Measurements from ENCODE around the gene TFF1.

The TFF1 gene

GRCh38 chr21:42317826-42318746 is 48.2 kb downstream of the TFF1 start:
- no peak for DNase-seq (ENCODE audit: low read depth in 2 of 2)

GRCh38 chr21:42317341-42317741 is 49.0 kb downstream of the TFF1 start:
- no peak for DNase-seq (ENCODE audit: low read depth in 2 of 2)

DNA sequence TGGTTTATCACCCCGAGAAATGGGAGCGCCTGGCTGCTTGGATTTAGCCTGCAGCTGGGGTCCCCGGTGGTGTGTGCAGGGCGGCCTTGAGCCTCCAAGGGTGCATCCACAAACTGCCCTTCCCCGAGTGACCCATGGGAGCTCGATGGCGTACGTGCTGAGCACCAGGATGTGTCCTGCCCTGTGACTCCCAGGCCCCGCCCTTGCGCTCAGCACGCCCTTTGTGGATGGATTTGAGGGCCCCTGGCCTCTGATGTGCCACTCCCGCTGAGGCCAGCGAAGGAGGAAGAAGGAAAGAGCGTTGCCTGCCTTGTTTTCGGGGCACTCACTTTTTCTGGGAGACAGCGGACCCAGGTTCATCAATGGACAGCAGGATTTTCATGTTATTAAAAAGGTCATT is 49.4 kb downstream of the TFF1 start:
- no peak for DNase-seq (ENCODE audit: low read depth in 2 of 2)

- no peak for DNase-seq (ENCODE audit: low read depth in 2 of 2)
These were observed 50.9 kb downstream of the TFF1 start, which contains the start of gene TFF3 for GRCh38 chr21:42315296-42315891. TSS of gene TFF3 (minus strand) at chr21:42315409. CDS start at chr21:42315374, 35 bp downstream.

DNA sequence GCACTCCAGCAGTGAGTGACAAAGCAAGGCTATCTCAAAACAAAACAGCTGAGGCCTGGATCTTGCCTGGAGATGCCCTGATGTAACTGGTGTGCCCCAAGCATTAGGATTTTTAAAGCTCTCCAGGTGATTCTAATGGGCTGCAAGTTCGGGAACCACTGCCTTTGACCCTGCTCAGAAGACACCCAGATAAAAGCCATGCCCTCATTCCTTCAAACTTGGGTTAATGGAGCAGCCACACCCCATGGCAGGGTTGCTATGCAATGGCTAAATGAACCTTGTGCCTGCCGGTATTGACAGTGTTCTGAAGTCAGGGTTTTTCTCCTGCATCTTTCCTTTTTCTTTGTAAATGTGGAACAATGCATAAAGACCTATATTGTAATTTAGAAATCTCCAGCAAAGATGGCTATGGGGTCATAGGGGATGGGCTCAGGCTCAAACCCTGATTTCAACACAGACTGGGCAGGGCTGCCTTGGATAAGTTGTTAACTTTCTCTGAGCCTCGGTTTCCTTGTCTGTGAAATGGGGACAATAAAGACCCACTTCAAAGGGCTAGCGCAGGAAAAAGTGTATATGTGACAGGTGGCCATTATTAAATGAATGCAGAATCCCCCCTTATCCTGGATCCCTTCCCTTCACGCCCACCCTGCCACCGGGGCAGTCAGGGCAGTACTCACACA is 51.6 kb downstream of the TFF1 start:
- no peak for DNase-seq (ENCODE audit: low read depth in 2 of 2)

DNA sequence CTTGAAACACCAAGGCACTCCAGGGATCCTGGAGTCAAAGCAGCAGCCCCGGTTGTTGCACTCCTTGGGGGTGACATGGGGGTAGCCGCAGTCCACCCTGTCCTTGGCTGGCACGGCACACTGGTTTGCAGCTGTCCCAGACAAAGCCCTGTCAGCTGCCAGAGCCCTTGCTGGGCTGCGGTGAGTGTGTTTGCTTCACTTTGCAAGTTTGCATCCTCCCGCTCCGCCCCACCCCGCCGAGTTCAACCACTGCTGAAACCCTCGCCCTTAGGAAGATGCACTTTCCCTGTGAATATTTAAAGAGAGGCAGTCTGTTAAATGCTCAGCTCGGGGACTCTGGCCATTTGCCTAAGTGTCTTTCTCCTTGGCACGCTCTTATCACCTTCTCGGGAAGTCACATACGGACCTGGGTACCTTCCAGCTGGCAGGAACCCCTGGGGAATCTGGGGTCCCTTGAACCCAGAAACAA is 52.8 kb downstream of the TFF1 start:
- DNase-seq (ENCODE audit: low read depth in 2 of 2) = no peak

DNA sequence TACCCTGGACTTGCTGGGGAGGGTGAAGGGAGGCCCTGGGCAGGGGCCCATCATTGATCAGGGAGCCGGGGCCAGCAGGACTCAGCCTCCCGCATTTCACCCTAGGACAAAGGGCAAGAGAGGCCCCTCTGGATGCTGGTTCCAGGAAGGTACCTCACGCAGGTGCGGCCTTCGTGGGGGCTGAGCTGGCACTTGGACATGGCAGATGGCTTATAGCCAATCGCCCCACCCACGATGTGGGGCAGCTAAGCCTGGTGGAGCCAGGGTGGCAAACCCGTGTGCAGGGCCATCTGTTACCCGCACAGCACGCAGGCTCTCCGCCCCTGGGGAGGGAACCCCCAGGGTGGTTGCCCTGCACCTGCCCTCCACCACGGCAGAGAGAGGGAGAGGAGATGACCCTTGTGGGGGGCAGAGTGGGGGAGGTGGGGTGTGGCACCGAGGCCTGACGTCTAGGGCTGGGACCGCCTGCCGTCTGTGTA is 53.7 kb downstream of the TFF1 start:
- no peak for DNase-seq (ENCODE audit: low read depth in 2 of 2)
